ENCODE measurements around the gene TBC1D30.
A peak's percentile ranks its signal among the peaks of the same experiment; 100 is the strongest.
"Not testable (repeated sequence)": the region's sequence is repeated elsewhere in the genome, so short reads cannot be mapped to it uniquely, and the experiment has no call there.

The TBC1D30 gene

GRCh38 chr12:64824500-64825142, at the start of gene TBC1D30:
Gene TBC1D30, plus strand, starts transcription at chr12:64824647. Its CDS starts 233 bp downstream, at chr12:64824880.
- DNase-seq, result peak; percentile 42

- DNase-seq, result not testable (repeated sequence)
These were observed 49.2 kb upstream of the TBC1D30 start for GRCh38 chr12:64775147-64775736.

- DNase-seq, result no peak
These were observed 45.0 kb upstream of the TBC1D30 start for GRCh38 chr12:64779354-64779974.

- no peak for DNase-seq
These were observed 44.3 kb upstream of the TBC1D30 start for GRCh38 chr12:64780132-64780530.

GRCh38 chr12:64780531-64781279, 43.7 kb upstream of the TBC1D30 start:
- no peak for DNase-seq

- DNase-seq, result no peak
These were observed 42.9 kb upstream of the TBC1D30 start for GRCh38 chr12:64781280-64782190.

GRCh38 chr12:64782191-64782876, 42.1 kb upstream of the TBC1D30 start:
- DNase-seq, result no peak

- DNase-seq, result no peak
These were observed 38.6 kb upstream of the TBC1D30 start for GRCh38 chr12:64785838-64786237.

- no peak for DNase-seq
These were observed 34.3 kb upstream of the TBC1D30 start for GRCh38 chr12:64790166-64790565.

GRCh38 chr12:64791036-64791435, 33.4 kb upstream of the TBC1D30 start:
- DNase-seq, result no peak

- DNase-seq, result no peak
These were observed 32.3 kb upstream of the TBC1D30 start for GRCh38 chr12:64792128-64792527.

- DNase-seq, result no peak
These were observed 30.8 kb upstream of the TBC1D30 start for GRCh38 chr12:64793610-64794009.

- no peak for DNase-seq
These were observed 30.1 kb upstream of the TBC1D30 start for GRCh38 chr12:64794305-64794704.

- peak; percentile 60 for DNase-seq
These were observed 28.1 kb upstream of the TBC1D30 start for GRCh38 chr12:64796205-64796845.

GRCh38 chr12:64797156-64797555, 27.3 kb upstream of the TBC1D30 start:
- no peak for DNase-seq

- no peak for DNase-seq
These were observed 26.3 kb upstream of the TBC1D30 start for GRCh38 chr12:64798165-64798564.

GRCh38 chr12:64800640-64801039, 23.8 kb upstream of the TBC1D30 start:
- DNase-seq, result no peak

- DNase-seq, result no peak
These were observed 23.1 kb upstream of the TBC1D30 start for GRCh38 chr12:64801381-64801780.

GRCh38 chr12:64802180-64802775, 22.2 kb upstream of the TBC1D30 start:
- peak; percentile 17 for DNase-seq

- no peak for DNase-seq
These were observed 18.3 kb upstream of the TBC1D30 start for GRCh38 chr12:64806173-64806572.
